IMR-90 (cell line): ENCODE measurements around the gene NOX1. TPM values are rescaled to one million over a fixed set of nuclear protein-coding genes. Genes with fewer than 3 reads are reported as not detected.

Source experiments
- ATAC-seq: fragments of 200-7000 bp; cut with Tn5 transposase; 2 replicates; pipeline ENCODE4 v1.9.1; 2020; ENCODE audit warnings: low read depth, mild to moderate bottlenecking, moderate library complexity
- BruUV-seq: library from RNA; stranded (reverse); fragments of 400-500 nt; replicated peaks from 2 replicates; lab custom pipeline; 2021; lab: Mats Ljungman, UMichigan
- CTCF ChIA-PET: fragments of 300-600 bp; formaldehyde crosslinking; extraction: SDS; loops from one replicate; lab custom pipeline; 2021; ENCODE audit warnings: antibody characterized with exemption; lab: Yijun Ruan, JAX
- POLR2A ChIA-PET: fragments of 300-600 bp; sonication (Branson Sonifier 250); formaldehyde crosslinking; loops from one replicate; lab custom pipeline; 2022; ENCODE audit warnings: antibody characterized with exemption; ENCODE audit not compliant: unreplicated experiment; lab: Charles Lee
- DNase-seq: peaks from one replicate; pipeline ENCODE4 v3.0.0; 2013
- H2AFZ ChIP-seq: replicated peaks from 2 replicates; pipeline ENCODE3; 2013; ENCODE audit warnings: low read length, mild to moderate bottlenecking; ENCODE audit not compliant: poor library complexity
- H2AK5ac ChIP-seq: 2 replicates; pipeline ENCODE4 v1.6.1; 2013; ENCODE audit warnings: low read depth, low read length, inconsistent platforms
- H2AK9ac ChIP-seq: replicated peaks from 2 replicates; pipeline ENCODE3; 2013; ENCODE audit warnings: mild to moderate bottlenecking, low read depth, low read length, moderate library complexity; ENCODE audit not compliant: poor library complexity
- H2BK120ac ChIP-seq: 2 replicates; pipeline ENCODE4 v1.6.1; 2013; ENCODE audit warnings: low read depth, low read length, inconsistent platforms
- H2BK15ac ChIP-seq: 3 replicates; pipeline ENCODE4 v1.6.1; 2013; ENCODE audit warnings: low read depth, low read length, inconsistent platforms
- H2BK20ac ChIP-seq: 2 replicates; pipeline ENCODE4 v1.6.1; 2013; ENCODE audit warnings: low read depth, mild to moderate bottlenecking, inconsistent platforms, low read length, moderate library complexity
- H2BK5ac ChIP-seq: 2 replicates; pipeline ENCODE4 v1.6.1; 2013; ENCODE audit warnings: mild to moderate bottlenecking, low read depth, low read length, inconsistent platforms; ENCODE audit not compliant: poor library complexity, severe bottlenecking
- H3K14ac ChIP-seq: replicated peaks from 2 replicates; pipeline ENCODE4 v1.6.1; 2013; ENCODE audit warnings: low read depth, low read length, inconsistent platforms
- H3K18ac ChIP-seq: 2 replicates; pipeline ENCODE4 v1.6.1; 2013; ENCODE audit warnings: low read depth, low read length, control low read depth
- H3K23ac ChIP-seq: 2 replicates; pipeline ENCODE4 v1.6.1; 2013; ENCODE audit warnings: low read depth, low read length, inconsistent platforms
- H3K27ac ChIP-seq: 2 replicates; pipeline ENCODE4 v1.5.1; 2013; ENCODE audit warnings: mild to moderate bottlenecking, control low read depth, low read length; ENCODE audit not compliant: insufficient read depth
- H3K27me3 ChIP-seq: 2 replicates; pipeline ENCODE4 v1.6.1; 2013; ENCODE audit warnings: low read length; ENCODE audit not compliant: control insufficient read depth, insufficient read depth
- H3K36me3 ChIP-seq: 2 replicates; pipeline ENCODE4 v1.6.1; 2013; ENCODE audit warnings: low read length, mixed read lengths; ENCODE audit not compliant: control insufficient read depth, insufficient read depth
- H3K4ac ChIP-seq: 2 replicates; pipeline ENCODE4 v1.6.1; 2013; ENCODE audit warnings: low read depth, low read length, inconsistent platforms
- H3K4me1 ChIP-seq: 2 replicates; pipeline ENCODE4 v1.6.1; 2013; ENCODE audit warnings: low read length, mixed read lengths; ENCODE audit not compliant: control insufficient read depth, insufficient read depth
- H3K4me2 ChIP-seq: 2 replicates; pipeline ENCODE4 v1.6.1; 2013; ENCODE audit warnings: low read depth, mild to moderate bottlenecking, control low read depth, low read length, moderate library complexity
- H3K4me3 ChIP-seq: 2 replicates; pipeline ENCODE4 v1.5.1; 2013; ENCODE audit warnings: low read depth, mild to moderate bottlenecking, control low read depth, low read length, moderate library complexity; ENCODE audit not compliant: insufficient read depth
- H3K56ac ChIP-seq: 2 replicates; pipeline ENCODE4 v1.6.1; 2013; ENCODE audit warnings: low read length, inconsistent platforms; ENCODE audit not compliant: insufficient read depth; ENCODE audit errors: extremely low read depth
- H3K79me1 ChIP-seq, 2 experiments: 2 replicates each; pipeline ENCODE4 v1.6.1; 2013; ENCODE audit warnings: low read length in 2 of 2, inconsistent platforms in 1 of 2, low read depth in 1 of 2
- H3K9ac ChIP-seq: 2 replicates; pipeline ENCODE4 v1.6.1; 2013; ENCODE audit warnings: low read depth, low read length, control low read depth
- H3K9me1 ChIP-seq: 2 replicates; pipeline ENCODE4 v1.6.1; 2013; ENCODE audit warnings: low read length, inconsistent platforms; ENCODE audit not compliant: insufficient read depth
- H3K9me3 ChIP-seq: 2 replicates; pipeline ENCODE4 v1.6.1; 2013; ENCODE audit warnings: low read length; ENCODE audit not compliant: control insufficient read depth, insufficient read depth
- H4K20me1 ChIP-seq: 2 replicates; pipeline ENCODE4 v1.6.1; 2013; ENCODE audit warnings: low read length, inconsistent platforms; ENCODE audit not compliant: insufficient read depth
- H4K5ac ChIP-seq: 2 replicates; pipeline ENCODE4 v1.6.1; 2013; ENCODE audit warnings: mild to moderate bottlenecking, low read depth, low read length, control low read depth
- H4K8ac ChIP-seq, 2 experiments: 2 replicates each; pipeline ENCODE4 v1.6.1; 2013; ENCODE audit warnings: low read depth in 2 of 2, low read length in 2 of 2, control low read depth in 1 of 2, inconsistent platforms in 1 of 2
- H4K91ac ChIP-seq: 2 replicates; pipeline ENCODE4 v1.6.1; 2013; ENCODE audit warnings: low read depth, low read length, inconsistent platforms; ENCODE audit not compliant: insufficient read depth
- BHLHE40 ChIP-seq: fragments of 150-350 bp; IDR thresholded peaks from 2 replicates; pipeline ENCODE4 v1.6.1; 2016; ENCODE audit warnings: mild to moderate bottlenecking, low read depth, low read length
- CEBPB ChIP-seq: IDR thresholded peaks from 2 replicates; pipeline ENCODE4 v1.6.1; 2012; ENCODE audit warnings: low read depth, low read length, improper control_type of control experiment
- CTCF ChIP-seq: conservative IDR thresholded peaks from 2 replicates; pipeline ENCODE4 v1.5.1; 2012; ENCODE audit warnings: mild to moderate bottlenecking, low read depth, low read length, improper control_type of control experiment
- ELK1 ChIP-seq: fragments of 150-350 bp; IDR thresholded peaks from 2 replicates; pipeline ENCODE4 v1.6.1; 2016; ENCODE audit warnings: low read depth, mild to moderate bottlenecking, low read length, moderate library complexity, borderline replicate concordance
- MAFK ChIP-seq: IDR thresholded peaks from 2 replicates; pipeline ENCODE4 v1.6.1; 2012; ENCODE audit warnings: low read depth, low read length, improper control_type of control experiment
- MAZ ChIP-seq: IDR thresholded peaks from 2 replicates; pipeline ENCODE4 v1.6.1; 2012; ENCODE audit warnings: low read depth, mild to moderate bottlenecking, low read length, improper control_type of control experiment, moderate library complexity, borderline replicate concordance
- MXI1 ChIP-seq: IDR thresholded peaks from 2 replicates; pipeline ENCODE4 v1.6.1; 2012; ENCODE audit warnings: low read depth, mild to moderate bottlenecking, low read length, moderate library complexity, borderline replicate concordance
- POLR2A ChIP-seq: IDR thresholded peaks from 2 replicates; pipeline ENCODE4 v1.6.1; 2012; ENCODE audit warnings: mild to moderate bottlenecking, low read depth, low read length
- RAD21 ChIP-seq: IDR thresholded peaks from 2 replicates; pipeline ENCODE4 v1.6.1; 2012; ENCODE audit warnings: low read length, improper control_type of control experiment
- RCOR1 ChIP-seq: IDR thresholded peaks from 2 replicates; pipeline ENCODE4 v1.6.1; 2012; ENCODE audit warnings: mild to moderate bottlenecking, low read length, improper control_type of control experiment; ENCODE audit not compliant: insufficient replicate concordance
- SMC3 ChIP-seq: fragments of 150-350 bp; IDR thresholded peaks from 2 replicates; pipeline ENCODE4 v1.6.1; 2016; ENCODE audit warnings: low read depth, mild to moderate bottlenecking, antibody characterized with exemption, low read length, moderate library complexity
- WGBS, 2 experiments: methylation state at CpG; one replicate each; pipeline versions ENCODE4 v1.1.5 to v1.1.7; 2013; ENCODE audit warnings: missing lambda C conversion rate in 2 of 2; ENCODE audit not compliant: insufficient read length in 1 of 2; ENCODE audit errors: extremely low coverage in 2 of 2; 5-methylcytosine and 5-hydroxymethylcytosine counted together
- dilution Hi-C: fragments of 300-500 bp; cut with HindIII; formaldehyde crosslinking; loops from one replicate; pipeline ENCODE4 v1.14.3; 2018; ENCODE audit warnings: low sequenced_read_pairs; ENCODE audit not compliant: unreplicated experiment
- in situ Hi-C: fragments of 300-500 bp; cut with MboI; formaldehyde crosslinking; loops from 3 replicates; pipeline ENCODE4 v1.14.3; 2019; ENCODE audit warnings: low sequenced_read_pairs, inconsistent platforms, mixed read lengths
- intact Hi-C: fragments of 100-400 bp; cut with micrococcal nuclease; formaldehyde crosslinking; loops from 2 replicates; pipeline ENCODE4 v1.10.0; 2022
- polyA plus RNA-seq, 3 experiments: library from polyadenylated mRNA; depleted of rRNA; stranded (reverse); fragments of >200 nt; gene quantifications; 2 replicates each; pipeline ENCODE4 v1.2.3, GENCODE V29; 2012; ENCODE audit warnings: low replicate concordance in 1 of 3
- total RNA-seq: library from RNA; depleted of rRNA; stranded (reverse); fragments of >200 nt; gene quantifications from 2 replicates; pipeline ENCODE4 v1.2.3, GENCODE V29; 2012

NOX1 gene
- total and polyA plus RNA-seq, 2 of the 4 experiments (the other 2 are of a cell fraction) = not detected

- in situ Hi-C loops (no loop called here), intact Hi-C loops (no loop called here), dilution Hi-C loops (no loop called here)
- ChIA-PET POLR2A (no interaction called here), CTCF (interaction anchor here (1.0 kb wide), 1 partner anchor 457 kb away, joined by 3 read pairs; no protein-coding TSS in a partner anchor)
- H4K20me1 ChIP-seq = no peaks in the 10 kb centered on the region
- no peak overlapping the region for H3K4me3 ChIP-seq
- H3K9me3 ChIP-seq = no peaks in the 10 kb centered on the region
- no peak overlapping the region for H2BK120ac ChIP-seq
- no peak for TF ChIP-seq BHLHE40
- peak; percentile 37 for TF ChIP-seq RAD21
- peak; percentile 80 for TF ChIP-seq CEBPB
- TF ChIP-seq CTCF = peak; percentile 29
- no peak for TF ChIP-seq RCOR1
- no peak for TF ChIP-seq POLR2A
- TF ChIP-seq MAZ = no peak
- no peak for TF ChIP-seq ELK1
- no peak for TF ChIP-seq MXI1
- no peak for TF ChIP-seq MAFK
- no peak for TF ChIP-seq SMC3
- no peak overlapping the region for H3K56ac ChIP-seq
- H3K79me1 ChIP-seq = no peaks in the 10 kb centered on the region
- no peak overlapping the region for H3K14ac ChIP-seq
- H3K4me1 ChIP-seq = no peaks in the 10 kb centered on the region
- no peak overlapping the region; the same call in 1 of the 2 replicates for H3K9ac ChIP-seq
- no peak overlapping the region for H2BK15ac ChIP-seq
- H3K23ac ChIP-seq = no peak overlapping the region
- peak overlapping the region; percentile 65 for H2BK5ac ChIP-seq
- ATAC-seq = no peak
- no peak overlapping the region for H3K27ac ChIP-seq
- H4K5ac ChIP-seq = no peak overlapping the region; the same call in 1 of the 2 replicates
- BruUV-seq = no TSS peak
- H4K91ac ChIP-seq = no peak overlapping the region
- H3K9me1 ChIP-seq = no peaks in the 10 kb centered on the region
- WGBS, 2 experiments = no CpG with 5 or more reads among the region's 2 CpGs
- H3K36me3 ChIP-seq = peaks cover 7% of the 10 kb centered on the region
- no peak overlapping the region for H2AK9ac ChIP-seq
- no peak overlapping the region for H2BK20ac ChIP-seq
- no peaks in the 10 kb centered on the region; the same call in 1 of the 2 replicates for H3K27me3 ChIP-seq
- no peak overlapping the region for H2AFZ ChIP-seq
- H3K18ac ChIP-seq = peak overlapping the region; percentile 74; the same call in 1 of the 2 replicates
- no peak overlapping the region for H2AK5ac ChIP-seq
- peak overlapping the region in 1 of 2 experiments; percentile 35; a peak in 1 of 4 replicates for H4K8ac ChIP-seq
- H3K4me2 ChIP-seq = no peak overlapping the region
- DNase-seq = peak; percentile 77
- H3K4ac ChIP-seq = no peak overlapping the region
These were observed 44.4 kb downstream of the NOX1 start for GRCh38 chrX:100829730-100830129.
